ENCODE results near the gene NLK. TPM values are rescaled to one million over a fixed set of nuclear protein-coding genes. Genes with fewer than 3 reads are reported as not detected.

The NLK gene
- total RNA-seq, 1 experiment from 2014 or later, result 12.8 TPM

GRCh38 chr17:28173801-28174200, 131.3 kb downstream of the NLK start:
- Histone ChIP-seq H4K20me1 (ENCODE audit: insufficient read depth) (no peaks in the 10 kb centered on the region), H3K4me1 (ENCODE audit: control insufficient read depth in 1 of 2, insufficient read depth in 2 of 2, low read length in 2 of 2) (no peaks in the 10 kb centered on the region), H3K4me3 (replicated peaks in 1 of 2; ENCODE audit: low read depth in 1 of 2, low read length in 2 of 2) (no peak overlapping the region), H3K4me2 (ENCODE audit: low read length) (no peak overlapping the region), H3K9ac (ENCODE audit: low read length) (no peak overlapping the region), H3K9me2 (ENCODE audit: insufficient read depth) (no peaks in the 10 kb centered on the region), H3K36me3 (ENCODE audit: control insufficient read depth in 1 of 2, insufficient read depth in 2 of 2, low read length in 2 of 2) (no peaks in the 10 kb centered on the region; a peak in 1 of 4 replicates), H2AFZ (ENCODE audit: low read depth, low read length, poor library complexity, severe bottlenecking) (no peak overlapping the region), H3K27me3 (ENCODE audit: insufficient read depth, low read length) (no peaks in the 10 kb centered on the region), H3K9me3 (ENCODE audit: control insufficient read depth in 1 of 2, insufficient read depth in 1 of 2, low read depth in 1 of 2, low read length in 2 of 2) (no peaks in the 10 kb centered on the region), H3K27ac (ENCODE audit: low read depth, low read length) (no peak overlapping the region), H3K79me2 (ENCODE audit: insufficient read depth, low read length) (no peaks in the 10 kb centered on the region)
- no peak for DNase-seq (ENCODE audit: low read depth, low spot score)
- ATAC-seq, result no peak
- intact Hi-C loops (cut with micrococcal nuclease), result no loop called here
- no TSS peak for BruUV-seq (replicated peaks)
- POLR2A ChIA-PET, result no interaction called here
- no peak for TF ChIP-seq EGR1 (IDR thresholded peaks at IDR 0.05; ENCODE audit: low read depth)
- TF ChIP-seq RAD21 (IDR thresholded peaks at IDR 0.05; ENCODE audit: low read depth), result no peak
- no peak for TF ChIP-seq ZBTB33 (IDR thresholded peaks at IDR 0.05; ENCODE audit: extremely low read depth, insufficient replicate concordance, low read length)
- TF ChIP-seq CTCF (IDR thresholded peaks at IDR 0.05 in 2 of 3, conservative IDR thresholded peaks at IDR 0.05 in 1 of 3; ENCODE audit: borderline replicate concordance in 1 of 3, insufficient read depth in 1 of 3, low read depth in 2 of 3, low read length in 2 of 3), result no peak
- no peak for TF ChIP-seq MAX (IDR thresholded peaks at IDR 0.05)
- TF ChIP-seq REST (IDR thresholded peaks at IDR 0.05; ENCODE audit: low read depth), result no peak
- TF ChIP-seq EZH2phosphoT487 (IDR thresholded peaks at IDR 0.05; ENCODE audit: borderline replicate concordance), result no peak
- TF ChIP-seq POLR2A (IDR thresholded peaks at IDR 0.05; ENCODE audit: borderline replicate concordance, extremely low read depth, insufficient read depth, insufficient read length), result no peak
- no peak for TF ChIP-seq SRF (IDR thresholded peaks at IDR 0.05; ENCODE audit: low read depth)
- TF ChIP-seq ATF3 (IDR thresholded peaks at IDR 0.05), result no peak
- TF ChIP-seq EZH2 (IDR thresholded peaks at IDR 0.05), result no peak
- no peak for TF ChIP-seq YY1 (IDR thresholded peaks at IDR 0.05; ENCODE audit: extremely low read depth, insufficient replicate concordance, low read depth, low read length)
- TF ChIP-seq FOSL1 (IDR thresholded peaks at IDR 0.05; ENCODE audit: low read depth), result no peak
- no peak for TF ChIP-seq SIN3A (IDR thresholded peaks at IDR 0.05; ENCODE audit: low read depth)
- TF ChIP-seq CEBPB (IDR thresholded peaks at IDR 0.05; ENCODE audit: low read depth), result no peak
- TF ChIP-seq ZFX (IDR thresholded peaks at IDR 0.05), result no peak
- RAD21 ChIA-PET (ENCODE audit: low non-redundant PET in 1 of 2, low total read pairs in 2 of 2, uncharacterized antibody in 2 of 2, unreplicated experiment in 2 of 2), result no interaction called here
- CTCF ChIA-PET, result no interaction called here

Data from HCT116 (cell line).